Activated naive CD4-positive, alpha-beta T cell treated with Interleukin-2 at 50 U/mL for 16 hours (primary cell): ENCODE results near the gene MDM2.
"Not testable (repeated sequence)": the region's sequence is repeated elsewhere in the genome, so short reads cannot be mapped to it uniquely, and the experiment has no call there.

Experiments
- DNase-seq: peaks from one replicate; pipeline ENCODE4 v3.0.0-alpha.2; 2020

Gene MDM2

GRCh38 chr12:68828672-68829068, 20.7 kb downstream of the MDM2 start:
- DNase-seq: no peak

- no peak for DNase-seq
Observed at GRCh38 chr12:68831272-68831671, 23.3 kb downstream of the MDM2 start.

GRCh38 chr12:68831751-68832503, 23.9 kb downstream of the MDM2 start:
- DNase-seq: no peak

- DNase-seq: no peak
Observed at GRCh38 chr12:68832504-68832867, 24.5 kb downstream of the MDM2 start.

- no peak for DNase-seq
Observed at GRCh38 chr12:68833508-68833907, 25.5 kb downstream of the MDM2 start.

- no peak for DNase-seq
Observed at GRCh38 chr12:68835333-68835908, 27.4 kb downstream of the MDM2 start.

GRCh38 chr12:68837215-68837614, 29.2 kb downstream of the MDM2 start:
- DNase-seq: no peak

- DNase-seq: no peak
Observed at GRCh38 chr12:68838046-68838886, 30.3 kb downstream of the MDM2 start.

- no peak for DNase-seq
Observed at GRCh38 chr12:68839183-68840147, 31.5 kb downstream of the MDM2 start.

- not testable (repeated sequence) for DNase-seq
Observed at GRCh38 chr12:68841175-68841574, 33.2 kb downstream of the MDM2 start.

GRCh38 chr12:68841717-68842116, 33.7 kb downstream of the MDM2 start:
- no peak for DNase-seq

- DNase-seq: no peak
Observed at GRCh38 chr12:68842123-68842522, 34.1 kb downstream of the MDM2 start.

- DNase-seq: no peak
Observed at GRCh38 chr12:68842784-68843567, 35.0 kb downstream of the MDM2 start.

- DNase-seq: no peak
Observed at GRCh38 chr12:68844318-68844745, 36.4 kb downstream of the MDM2 start.

GRCh38 chr12:68844788-68845695, 37.1 kb downstream of the MDM2 start:
- DNase-seq: no peak

GRCh38 chr12:68846811-68847210, 38.8 kb downstream of the MDM2 start:
- no peak for DNase-seq

GRCh38 chr12:68850390-68850789, 42.4 kb downstream of the MDM2 start:
- no peak for DNase-seq

GRCh38 chr12:68851592-68852306, 43.8 kb downstream of the MDM2 start:
- DNase-seq: no peak

GRCh38 chr12:68853396-68854077, 45.6 kb downstream of the MDM2 start:
- DNase-seq: no peak
